SK-N-SH treated with all-trans-retinoic acid at 6 μM for 48 hours (cell line): Measurements from ENCODE around the gene SYNJ1.

Source experiments
- ATAC-seq: fragments of 200-7000 bp; cut with Tn5 transposase; 3 replicates; pipeline ENCODE4 v1.9.1; 2020; ENCODE audit warnings: mild to moderate bottlenecking, moderate library complexity
- CSDC2 ChIP-seq: fragments of 250-450 bp; sonication (Bioruptor Pico); IDR thresholded peaks from 2 replicates; pipeline ENCODE4 v1.5.0; 2020; ENCODE audit warnings: mild to moderate bottlenecking, moderate library complexity
- GLIS3 ChIP-seq: fragments of 250-450 bp; sonication (Bioruptor Pico); IDR thresholded peaks from 2 replicates; pipeline ENCODE4 v1.5.0; 2020; ENCODE audit warnings: mild to moderate bottlenecking, moderate library complexity
- ISL1 ChIP-seq: fragments of 250-450 bp; sonication (Bioruptor Pico); IDR thresholded peaks from 2 replicates; pipeline ENCODE4 v2.1.2; 2022; ENCODE audit warnings: mild to moderate bottlenecking, moderate library complexity
- OSR1 ChIP-seq: fragments of 250-450 bp; sonication (Bioruptor Pico); IDR thresholded peaks from 2 replicates; pipeline ENCODE4 v1.8.0; 2022; ENCODE audit warnings: moderate library complexity, mild to moderate bottlenecking, inconsistent platforms
- POU6F1 ChIP-seq: fragments of 250-450 bp; sonication (Bioruptor Pico); IDR thresholded peaks from 2 replicates; pipeline ENCODE4 v1.8.0; 2021; ENCODE audit warnings: low read depth, mild to moderate bottlenecking, moderate library complexity, borderline replicate concordance
- PPARA ChIP-seq: fragments of 250-450 bp; sonication (Bioruptor Pico); IDR thresholded peaks from 2 replicates; pipeline ENCODE4 v1.5.0; 2020; ENCODE audit warnings: mild to moderate bottlenecking, borderline replicate concordance
- SNAI2 ChIP-seq: fragments of 250-450 bp; sonication (Bioruptor Pico); IDR thresholded peaks from 2 replicates; pipeline ENCODE4 v1.5.0; 2020; ENCODE audit warnings: mild to moderate bottlenecking, moderate library complexity
- TCF4 ChIP-seq: fragments of 250-450 bp; sonication (Bioruptor Pico); IDR thresholded peaks from 2 replicates; pipeline ENCODE4 v1.8.0; 2021; ENCODE audit warnings: mild to moderate bottlenecking, moderate library complexity, borderline replicate concordance
- TOX ChIP-seq: fragments of 250-450 bp; sonication (Bioruptor Pico); IDR thresholded peaks from 2 replicates; pipeline ENCODE4 v1.8.0; 2021; ENCODE audit warnings: mild to moderate bottlenecking, moderate library complexity, borderline replicate concordance
- ZC3H10 ChIP-seq: fragments of 250-450 bp; sonication (Bioruptor Pico); IDR thresholded peaks from 2 replicates; pipeline ENCODE4 v1.5.1; 2021; ENCODE audit warnings: mild to moderate bottlenecking, moderate library complexity
- ZFP3 ChIP-seq: fragments of 250-450 bp; sonication (Bioruptor Pico); IDR thresholded peaks from 2 replicates; pipeline ENCODE4 v1.5.0; 2020; ENCODE audit warnings: mild to moderate bottlenecking, moderate library complexity
- ZNF8 ChIP-seq: fragments of 450-650 bp; formaldehyde crosslinking; IDR thresholded peaks from 2 replicates; pipeline ENCODE4 v1.5.0; 2020; ENCODE audit warnings: mild to moderate bottlenecking, moderate library complexity
- TF ChIP-seq, protein P1 (sequence below): fragments of 250-450 bp; sonication (Bioruptor Pico); IDR thresholded peaks from 2 replicates; pipeline ENCODE4 v1.5.0; 2020; ENCODE audit warnings: mild to moderate bottlenecking, moderate library complexity
- TF ChIP-seq, protein P2 (sequence below): fragments of 250-450 bp; sonication (Bioruptor Pico); IDR thresholded peaks from 2 replicates; pipeline ENCODE4 v1.8.0; 2020; ENCODE audit warnings: mild to moderate bottlenecking, moderate library complexity, borderline replicate concordance
- TF ChIP-seq, protein P3 (sequence below): fragments of 250-450 bp; sonication (Bioruptor Pico); IDR thresholded peaks from 2 replicates; pipeline ENCODE4 v1.5.1; 2020; ENCODE audit warnings: low read depth, mild to moderate bottlenecking, moderate library complexity

SYNJ1 gene

DNA sequence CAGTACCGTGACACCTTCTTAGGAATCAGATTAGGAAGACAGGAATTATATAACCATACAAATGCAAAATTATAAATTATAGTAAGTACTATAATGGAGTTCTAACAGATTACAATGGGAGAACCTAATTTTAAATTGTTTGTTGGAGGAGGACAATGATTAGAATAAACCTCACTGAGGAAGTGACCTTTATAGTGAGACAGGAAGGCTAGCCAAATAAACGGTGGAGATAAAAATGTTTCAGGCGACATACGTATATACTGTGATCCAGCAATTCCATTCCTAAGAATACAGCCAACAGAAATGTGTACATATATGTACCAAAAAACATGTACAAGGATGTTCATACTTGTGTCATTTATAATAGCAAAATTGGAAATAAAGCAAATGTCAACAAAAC is 15.2 kb downstream of the SYNJ1 start (continued):
- no peak for TF ChIP-seq ZFP3 (CRISPR knock-in tag)

- TF ChIP-seq ISL1 (no peak), GLIS3 (CRISPR knock-in tag) (no peak), TCF4 (CRISPR knock-in tag) (no peak)
- ATAC-seq = no peak
Observed at GRCh38 chr21:32712043-32712442, 15.8 kb downstream of the SYNJ1 start.

- TF ChIP-seq, protein P1, sequence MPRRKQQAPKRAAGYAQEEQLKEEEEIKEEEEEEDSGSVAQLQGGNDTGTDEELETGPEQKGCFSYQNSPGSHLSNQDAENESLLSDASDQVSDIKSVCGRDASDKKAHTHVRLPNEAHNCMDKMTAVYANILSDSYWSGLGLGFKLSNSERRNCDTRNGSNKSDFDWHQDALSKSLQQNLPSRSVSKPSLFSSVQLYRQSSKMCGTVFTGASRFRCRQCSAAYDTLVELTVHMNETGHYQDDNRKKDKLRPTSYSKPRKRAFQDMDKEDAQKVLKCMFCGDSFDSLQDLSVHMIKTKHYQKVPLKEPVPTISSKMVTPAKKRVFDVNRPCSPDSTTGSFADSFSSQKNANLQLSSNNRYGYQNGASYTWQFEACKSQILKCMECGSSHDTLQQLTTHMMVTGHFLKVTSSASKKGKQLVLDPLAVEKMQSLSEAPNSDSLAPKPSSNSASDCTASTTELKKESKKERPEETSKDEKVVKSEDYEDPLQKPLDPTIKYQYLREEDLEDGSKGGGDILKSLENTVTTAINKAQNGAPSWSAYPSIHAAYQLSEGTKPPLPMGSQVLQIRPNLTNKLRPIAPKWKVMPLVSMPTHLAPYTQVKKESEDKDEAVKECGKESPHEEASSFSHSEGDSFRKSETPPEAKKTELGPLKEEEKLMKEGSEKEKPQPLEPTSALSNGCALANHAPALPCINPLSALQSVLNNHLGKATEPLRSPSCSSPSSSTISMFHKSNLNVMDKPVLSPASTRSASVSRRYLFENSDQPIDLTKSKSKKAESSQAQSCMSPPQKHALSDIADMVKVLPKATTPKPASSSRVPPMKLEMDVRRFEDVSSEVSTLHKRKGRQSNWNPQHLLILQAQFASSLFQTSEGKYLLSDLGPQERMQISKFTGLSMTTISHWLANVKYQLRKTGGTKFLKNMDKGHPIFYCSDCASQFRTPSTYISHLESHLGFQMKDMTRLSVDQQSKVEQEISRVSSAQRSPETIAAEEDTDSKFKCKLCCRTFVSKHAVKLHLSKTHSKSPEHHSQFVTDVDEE (CRISPR knock-in tag) = no peak
- TF ChIP-seq CSDC2 = no peak
- TF ChIP-seq, protein P2, sequence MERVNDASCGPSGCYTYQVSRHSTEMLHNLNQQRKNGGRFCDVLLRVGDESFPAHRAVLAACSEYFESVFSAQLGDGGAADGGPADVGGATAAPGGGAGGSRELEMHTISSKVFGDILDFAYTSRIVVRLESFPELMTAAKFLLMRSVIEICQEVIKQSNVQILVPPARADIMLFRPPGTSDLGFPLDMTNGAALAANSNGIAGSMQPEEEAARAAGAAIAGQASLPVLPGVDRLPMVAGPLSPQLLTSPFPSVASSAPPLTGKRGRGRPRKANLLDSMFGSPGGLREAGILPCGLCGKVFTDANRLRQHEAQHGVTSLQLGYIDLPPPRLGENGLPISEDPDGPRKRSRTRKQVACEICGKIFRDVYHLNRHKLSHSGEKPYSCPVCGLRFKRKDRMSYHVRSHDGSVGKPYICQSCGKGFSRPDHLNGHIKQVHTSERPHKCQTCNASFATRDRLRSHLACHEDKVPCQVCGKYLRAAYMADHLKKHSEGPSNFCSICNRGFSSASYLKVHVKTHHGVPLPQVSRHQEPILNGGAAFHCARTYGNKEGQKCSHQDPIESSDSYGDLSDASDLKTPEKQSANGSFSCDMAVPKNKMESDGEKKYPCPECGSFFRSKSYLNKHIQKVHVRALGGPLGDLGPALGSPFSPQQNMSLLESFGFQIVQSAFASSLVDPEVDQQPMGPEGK (CRISPR knock-in tag) = no peak
- TF ChIP-seq SNAI2 (CRISPR knock-in tag) = no peak
- no peak for TF ChIP-seq ISL1
- TF ChIP-seq OSR1 = no peak
- ATAC-seq = no peak
Observed at GRCh38 chr21:32710987-32711386, 16.8 kb downstream of the SYNJ1 start.

DNA sequence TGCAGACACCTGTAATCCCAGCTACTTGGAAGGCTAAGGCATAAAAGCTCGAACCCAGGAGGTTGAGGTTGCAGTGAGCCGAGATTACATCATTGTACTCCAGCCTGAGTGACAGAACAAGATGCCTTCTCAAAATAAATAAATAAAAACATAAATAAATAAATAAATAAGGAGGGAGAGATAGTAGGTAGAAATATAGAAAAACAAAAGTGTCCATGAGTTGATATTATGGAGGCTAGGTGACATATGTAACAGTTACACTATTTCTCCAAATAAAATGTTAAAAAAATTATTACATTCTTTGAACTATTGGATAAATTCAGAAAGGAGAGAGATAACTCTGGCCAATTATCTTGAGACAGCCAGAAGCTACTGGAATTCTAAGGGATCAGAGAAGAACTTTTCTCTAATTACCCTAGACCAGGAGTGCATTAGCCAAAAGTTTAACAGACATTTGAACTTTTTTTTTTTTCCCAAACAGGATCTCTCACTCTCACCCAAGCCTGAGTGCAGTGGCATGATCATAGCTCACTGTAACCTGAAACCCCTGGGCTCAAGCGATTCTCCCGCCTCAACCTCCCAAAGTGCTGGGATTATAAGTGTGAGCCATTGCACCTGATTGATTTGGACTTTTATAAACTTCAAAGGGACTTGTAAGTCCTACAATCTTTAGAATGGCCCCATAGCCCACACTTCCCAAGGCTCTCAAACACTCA is 17.6 kb downstream of the SYNJ1 start:
- TF ChIP-seq TOX (CRISPR knock-in tag) (no peak), POU6F1 (CRISPR knock-in tag) (no peak), ISL1 (no peak)

DNA sequence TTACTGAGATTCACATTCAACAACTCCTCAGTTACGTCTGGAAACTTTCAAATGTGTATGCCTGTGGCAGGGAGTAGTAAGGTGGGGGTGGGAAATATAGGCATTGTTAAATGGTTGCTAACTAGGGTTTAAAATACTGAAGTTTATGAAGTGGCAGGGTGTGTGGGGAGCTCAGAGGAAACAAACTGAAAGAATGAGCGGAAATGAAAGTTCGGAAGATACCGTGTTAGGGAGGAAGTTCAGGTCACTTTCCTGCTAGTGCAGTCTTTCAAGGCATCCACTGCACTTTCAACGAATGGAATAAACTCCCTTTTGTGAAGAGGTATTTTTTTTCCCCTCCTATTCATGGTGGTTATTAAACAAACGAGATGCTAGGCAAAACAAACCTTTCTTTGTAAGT is 19.7 kb downstream of the SYNJ1 start:
- TF ChIP-seq TOX (CRISPR knock-in tag) = no peak
- TF ChIP-seq, protein P3, sequence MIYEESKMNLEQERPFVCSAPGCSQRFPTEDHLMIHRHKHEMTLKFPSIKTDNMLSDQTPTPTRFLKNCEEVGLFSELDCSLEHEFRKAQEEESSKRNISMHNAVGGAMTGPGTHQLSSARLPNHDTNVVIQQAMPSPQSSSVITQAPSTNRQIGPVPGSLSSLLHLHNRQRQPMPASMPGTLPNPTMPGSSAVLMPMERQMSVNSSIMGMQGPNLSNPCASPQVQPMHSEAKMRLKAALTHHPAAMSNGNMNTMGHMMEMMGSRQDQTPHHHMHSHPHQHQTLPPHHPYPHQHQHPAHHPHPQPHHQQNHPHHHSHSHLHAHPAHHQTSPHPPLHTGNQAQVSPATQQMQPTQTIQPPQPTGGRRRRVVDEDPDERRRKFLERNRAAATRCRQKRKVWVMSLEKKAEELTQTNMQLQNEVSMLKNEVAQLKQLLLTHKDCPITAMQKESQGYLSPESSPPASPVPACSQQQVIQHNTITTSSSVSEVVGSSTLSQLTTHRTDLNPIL = no peak
- no peak for ATAC-seq

More for the DNA sequence above, 17.6 kb downstream of the SYNJ1 start:
- ATAC-seq = no peak

GRCh38 chr21:32705901-32706300 is 21.9 kb downstream of the SYNJ1 start:
- no peak for ATAC-seq
- TF ChIP-seq SNAI2 (CRISPR knock-in tag) = no peak
- TF ChIP-seq TOX (CRISPR knock-in tag) = no peak
- no peak for TF ChIP-seq ZFP3 (CRISPR knock-in tag)
- TF ChIP-seq, protein P1 (CRISPR knock-in tag) = no peak
- no peak for TF ChIP-seq PPARA
- no peak for TF ChIP-seq ZC3H10 (CRISPR knock-in tag)
- no peak for TF ChIP-seq CSDC2
- no peak for TF ChIP-seq ZNF8 (CRISPR knock-in tag)
- TF ChIP-seq, protein P3 = no peak
